PC-9 (cell line): ENCODE data around the gene TRMT1.

Experiments
- EZH2 ChIP-seq: fragments of 200-600 bp; sonication (generic); IDR thresholded peaks from 2 replicates; pipeline ENCODE4 v1.8.0; 2017; ENCODE audit warnings: antibody characterized with exemption, low read depth
- TF ChIP-seq, protein P1 (sequence below): fragments of 200-600 bp; sonication (generic); conservative IDR thresholded peaks from 2 replicates; pipeline ENCODE4 v1.6.1; 2017; ENCODE audit warnings: mixed run types, antibody characterized with exemption, mild to moderate bottlenecking, moderate library complexity

DNA sequence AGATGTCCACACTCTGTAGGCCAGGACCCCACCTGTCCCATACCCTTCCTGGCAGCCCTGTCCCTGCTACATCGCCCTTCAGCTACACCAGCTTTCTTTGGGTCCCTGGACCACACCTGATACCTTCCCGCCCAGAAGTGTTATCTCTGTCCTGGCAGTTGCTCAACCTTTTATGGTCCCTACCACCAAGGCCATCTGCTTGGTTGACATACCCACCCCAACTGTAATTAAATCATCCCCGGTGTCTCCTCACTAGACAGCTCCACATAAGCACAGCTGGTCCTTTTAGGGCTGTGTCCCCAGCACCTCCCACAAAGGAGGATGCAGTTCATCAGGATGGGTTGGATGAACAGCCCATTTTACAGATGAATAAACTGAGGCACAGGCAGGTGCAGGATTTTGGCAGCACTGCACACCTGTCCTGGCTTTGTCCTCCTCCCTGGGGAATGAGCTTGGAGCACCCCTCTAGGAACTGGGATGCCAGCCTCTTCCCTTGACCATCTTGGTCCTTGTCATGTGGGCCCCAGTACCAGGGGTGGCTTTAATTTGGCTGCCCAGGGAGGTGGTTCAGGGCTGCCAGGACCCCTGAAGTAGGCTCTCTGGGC, 14.4 kb upstream of the TRMT1 start:
- TF ChIP-seq, protein P1, sequence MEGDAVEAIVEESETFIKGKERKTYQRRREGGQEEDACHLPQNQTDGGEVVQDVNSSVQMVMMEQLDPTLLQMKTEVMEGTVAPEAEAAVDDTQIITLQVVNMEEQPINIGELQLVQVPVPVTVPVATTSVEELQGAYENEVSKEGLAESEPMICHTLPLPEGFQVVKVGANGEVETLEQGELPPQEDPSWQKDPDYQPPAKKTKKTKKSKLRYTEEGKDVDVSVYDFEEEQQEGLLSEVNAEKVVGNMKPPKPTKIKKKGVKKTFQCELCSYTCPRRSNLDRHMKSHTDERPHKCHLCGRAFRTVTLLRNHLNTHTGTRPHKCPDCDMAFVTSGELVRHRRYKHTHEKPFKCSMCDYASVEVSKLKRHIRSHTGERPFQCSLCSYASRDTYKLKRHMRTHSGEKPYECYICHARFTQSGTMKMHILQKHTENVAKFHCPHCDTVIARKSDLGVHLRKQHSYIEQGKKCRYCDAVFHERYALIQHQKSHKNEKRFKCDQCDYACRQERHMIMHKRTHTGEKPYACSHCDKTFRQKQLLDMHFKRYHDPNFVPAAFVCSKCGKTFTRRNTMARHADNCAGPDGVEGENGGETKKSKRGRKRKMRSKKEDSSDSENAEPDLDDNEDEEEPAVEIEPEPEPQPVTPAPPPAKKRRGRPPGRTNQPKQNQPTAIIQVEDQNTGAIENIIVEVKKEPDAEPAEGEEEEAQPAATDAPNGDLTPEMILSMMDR, result no peak
- no peak for TF ChIP-seq EZH2
